GM23338 (cell line): ENCODE results near the gene EFCC1. TPM values are rescaled to one million over a fixed set of nuclear protein-coding genes. Genes with fewer than 3 reads are reported as not detected.

Source experiments
- ATAC-seq: fragments of 200-7000 bp; cut with Tn5 transposase; 3 replicates; pipeline ENCODE4 v1.9.1; 2020
- DNase-seq: peaks from one replicate; pipeline ENCODE4 v3.0.0-alpha.2; 2015; ENCODE audit warnings: low spot score
- H2AFZ ChIP-seq: fragments of 200-600 bp; sonication (generic); 2 replicates; pipeline ENCODE4 v1.8.0; 2016; ENCODE audit warnings: antibody characterized with exemption, mild to moderate bottlenecking, moderate library complexity
- H3F3A ChIP-seq: fragments of 200-600 bp; sonication (generic); replicated peaks from 2 replicates; pipeline ENCODE4 v1.8.0; 2017; ENCODE audit warnings: antibody characterized with exemption, mixed run types, low read depth
- H3K27ac ChIP-seq: fragments of 200-600 bp; sonication (generic); 2 replicates; pipeline ENCODE4 v1.6.1; 2016; ENCODE audit warnings: low read depth
- H3K27me3 ChIP-seq: fragments of 200-600 bp; sonication (generic); 2 replicates; pipeline ENCODE4 v1.8.0; 2016; ENCODE audit warnings: mild to moderate bottlenecking, mixed run types, moderate library complexity; ENCODE audit not compliant: insufficient read depth
- H3K36me3 ChIP-seq: fragments of 200-600 bp; sonication (generic); 2 replicates; pipeline ENCODE4 v1.8.0; 2016; ENCODE audit warnings: mild to moderate bottlenecking; ENCODE audit not compliant: insufficient read depth
- H3K4me1 ChIP-seq: fragments of 200-600 bp; sonication (generic); 2 replicates; pipeline ENCODE4 v1.8.0; 2016; ENCODE audit warnings: mild to moderate bottlenecking, moderate library complexity; ENCODE audit not compliant: insufficient read depth
- H3K4me2 ChIP-seq: fragments of 200-600 bp; sonication (generic); 2 replicates; pipeline ENCODE4 v1.7.1; 2017; ENCODE audit warnings: mixed run types
- H3K4me3 ChIP-seq: fragments of 200-600 bp; sonication (generic); 2 replicates; pipeline ENCODE4 v1.6.1; 2016; ENCODE audit warnings: mixed run types
- H3K79me2 ChIP-seq: fragments of 200-600 bp; sonication (generic); replicated peaks from 2 replicates; pipeline ENCODE4 v1.8.0; 2017; ENCODE audit warnings: mild to moderate bottlenecking; ENCODE audit not compliant: insufficient read depth
- H3K9me2 ChIP-seq: fragments of 200-600 bp; sonication (generic); 2 replicates; pipeline ENCODE4 v1.8.0; 2017; ENCODE audit not compliant: insufficient read depth
- H4K20me1 ChIP-seq: fragments of 200-600 bp; sonication (generic); replicated peaks from 2 replicates; pipeline ENCODE4 v1.8.0; 2017; ENCODE audit warnings: mild to moderate bottlenecking; ENCODE audit not compliant: insufficient read depth
- H3K27ac Mint-ChIP-seq: 2 replicates; pipeline ENCODE4 v1.8.0; 2020; ENCODE audit warnings: inconsistent platforms, mild to moderate bottlenecking, moderate library complexity, mixed read lengths
- H3K27me3 Mint-ChIP-seq: 3 replicates; pipeline ENCODE4 v1.8.0; 2022; ENCODE audit warnings: low read depth, mild to moderate bottlenecking, moderate library complexity, mixed read lengths, inconsistent platforms; ENCODE audit not compliant: insufficient read depth, poor library complexity
- H3K36me3 Mint-ChIP-seq: 3 replicates; pipeline ENCODE4 v1.8.0; 2021; ENCODE audit warnings: low read depth, mild to moderate bottlenecking, inconsistent platforms, moderate library complexity, mixed read lengths
- H3K4me1 Mint-ChIP-seq: 3 replicates; pipeline ENCODE4 v1.8.0; 2020; ENCODE audit warnings: mild to moderate bottlenecking, inconsistent platforms, mixed read lengths
- H3K4me3 Mint-ChIP-seq: 3 replicates; pipeline ENCODE4 v1.8.0; 2021; ENCODE audit warnings: moderate library complexity, mild to moderate bottlenecking, inconsistent platforms, mixed read lengths
- H3K9me3 Mint-ChIP-seq: 3 replicates; pipeline ENCODE4 v1.8.0; 2020; ENCODE audit warnings: moderate library complexity, mild to moderate bottlenecking, inconsistent platforms, mixed read lengths
- CREB1 ChIP-seq: fragments of 250-450 bp; sonication (Bioruptor Pico); IDR thresholded peaks from 2 replicates; pipeline ENCODE4 v1.5.0; 2020; ENCODE audit warnings: low read depth, mild to moderate bottlenecking, moderate library complexity
- CTCF ChIP-seq, 2 experiments: fragments of 200-600 bp in 1 of 2; sonication (generic) in 1 of 2; conservative IDR thresholded peaks; 2 replicates each; pipeline versions ENCODE4 v1.5.1 to v1.6.1; 2016 to 2017; ENCODE audit warnings: antibody characterized with exemption in 2 of 2, low read depth in 2 of 2, mild to moderate bottlenecking in 2 of 2, moderate library complexity in 1 of 2
- EZH2 ChIP-seq: fragments of 200-600 bp; sonication (generic); IDR thresholded peaks from one replicate; pipeline ENCODE4 v1.8.0; 2017; ENCODE audit warnings: antibody characterized with exemption, mild to moderate bottlenecking, low read depth; ENCODE audit not compliant: unreplicated experiment
- JUNB ChIP-seq: IDR thresholded peaks from one replicate; pipeline ENCODE4 v1.6.1; 2016; ENCODE audit warnings: antibody characterized with exemption; ENCODE audit not compliant: unreplicated experiment
- POLR2AphosphoS5 ChIP-seq: IDR thresholded peaks from 2 replicates; pipeline ENCODE4 v1.6.1; 2016; ENCODE audit warnings: antibody characterized with exemption, low read depth
- ZNF331 ChIP-seq: fragments of 250-450 bp; sonication (Bioruptor Pico); IDR thresholded peaks from 2 replicates; pipeline ENCODE4 v1.5.0; 2020; ENCODE audit warnings: low read depth, mild to moderate bottlenecking, moderate library complexity
- polyA plus RNA-seq: library from polyadenylated mRNA; unstranded; fragments of >200 nt; fragmentation: Nextera tagmentation; extraction: Ambion mirVana; gene quantifications from 2 replicates; pipeline ENCODE4 v1.2.1, GENCODE V29; 2016
- total RNA-seq: library from RNA; depleted of rRNA; stranded (reverse); fragments of >200 nt; shearing (Covaris generic); gene quantifications from 2 replicates; pipeline ENCODE4 v1.2.3, GENCODE V29; 2014
- TF ChIP-seq, protein P1 (sequence below): IDR thresholded peaks from 2 replicates; pipeline ENCODE4 v1.6.1; 2016; ENCODE audit warnings: antibody characterized with exemption
- TF ChIP-seq, protein P2 (sequence below): IDR thresholded peaks from one replicate; pipeline ENCODE4 v1.6.1; 2018; ENCODE audit warnings: antibody characterized with exemption; ENCODE audit not compliant: unreplicated experiment

The EFCC1 gene
- total and polyA plus RNA-seq, 2 experiments from 2014 or later, result not detected

GRCh38 chr3:129056451-129057173 lies 55.5 kb downstream of the EFCC1 start (continued):
- TF ChIP-seq CTCF (conservative IDR thresholded peaks at IDR 0.05; ENCODE audit: low read depth in 2 of 2) (no peak), JUNB (no peak), POLR2AphosphoS5 (no peak), EZH2 (no peak)

DNA sequence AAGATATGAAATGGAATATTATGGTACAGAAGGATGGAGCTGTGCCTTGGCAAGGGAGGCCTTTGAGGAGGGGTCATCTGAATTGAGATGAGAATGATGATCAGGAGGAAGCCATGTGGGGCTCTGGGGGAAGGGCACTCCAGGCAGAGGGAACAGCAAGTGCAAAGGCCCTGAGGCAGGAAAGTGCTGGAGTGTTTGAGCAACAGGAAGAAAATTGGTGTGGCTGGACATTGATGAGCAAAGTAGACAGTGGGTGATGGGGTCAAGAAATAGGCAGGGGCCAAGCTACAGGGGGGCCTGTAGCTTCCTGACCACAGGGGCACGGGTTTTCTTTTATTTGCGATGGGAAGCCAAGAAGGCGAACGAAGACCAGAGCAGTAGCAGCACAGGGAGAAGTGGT lies 56.1 kb downstream of the EFCC1 start:
- H3K4me1 Mint-ChIP-seq, result peaks cover 4% of the 10 kb centered on the region
- no peak overlapping the region for H3K4me3 Mint-ChIP-seq
- Histone ChIP-seq H3K27me3 (no peaks in the 10 kb centered on the region), H3K4me2 (no peak overlapping the region), H3K36me3 (no peaks in the 10 kb centered on the region), H3K27ac (no peak overlapping the region), H3F3A (no peaks in the 10 kb centered on the region), H3K4me3 (no peak overlapping the region), H2AFZ (no peak overlapping the region), H3K9me2 (no peaks in the 10 kb centered on the region), H3K4me1 (no peaks in the 10 kb centered on the region), H3K79me2 (no peaks in the 10 kb centered on the region), H4K20me1 (no peaks in the 10 kb centered on the region)
- no peaks in the 10 kb centered on the region for H3K9me3 Mint-ChIP-seq
- no peaks in the 10 kb centered on the region; the same call in 2 of the 3 replicates for H3K36me3 Mint-ChIP-seq
- H3K27me3 Mint-ChIP-seq, result no peaks in the 10 kb centered on the region
- ATAC-seq (no peak), DNase-seq (no peak)
- TF ChIP-seq CREB1 (no peak), ZNF331 (CRISPR knock-in tag) (no peak), POLR2AphosphoS5 (no peak)
- TF ChIP-seq, protein P1, sequence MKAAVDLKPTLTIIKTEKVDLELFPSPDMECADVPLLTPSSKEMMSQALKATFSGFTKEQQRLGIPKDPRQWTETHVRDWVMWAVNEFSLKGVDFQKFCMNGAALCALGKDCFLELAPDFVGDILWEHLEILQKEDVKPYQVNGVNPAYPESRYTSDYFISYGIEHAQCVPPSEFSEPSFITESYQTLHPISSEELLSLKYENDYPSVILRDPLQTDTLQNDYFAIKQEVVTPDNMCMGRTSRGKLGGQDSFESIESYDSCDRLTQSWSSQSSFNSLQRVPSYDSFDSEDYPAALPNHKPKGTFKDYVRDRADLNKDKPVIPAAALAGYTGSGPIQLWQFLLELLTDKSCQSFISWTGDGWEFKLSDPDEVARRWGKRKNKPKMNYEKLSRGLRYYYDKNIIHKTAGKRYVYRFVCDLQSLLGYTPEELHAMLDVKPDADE, result no peak
- no peak overlapping the region for H3K27ac Mint-ChIP-seq

DNA sequence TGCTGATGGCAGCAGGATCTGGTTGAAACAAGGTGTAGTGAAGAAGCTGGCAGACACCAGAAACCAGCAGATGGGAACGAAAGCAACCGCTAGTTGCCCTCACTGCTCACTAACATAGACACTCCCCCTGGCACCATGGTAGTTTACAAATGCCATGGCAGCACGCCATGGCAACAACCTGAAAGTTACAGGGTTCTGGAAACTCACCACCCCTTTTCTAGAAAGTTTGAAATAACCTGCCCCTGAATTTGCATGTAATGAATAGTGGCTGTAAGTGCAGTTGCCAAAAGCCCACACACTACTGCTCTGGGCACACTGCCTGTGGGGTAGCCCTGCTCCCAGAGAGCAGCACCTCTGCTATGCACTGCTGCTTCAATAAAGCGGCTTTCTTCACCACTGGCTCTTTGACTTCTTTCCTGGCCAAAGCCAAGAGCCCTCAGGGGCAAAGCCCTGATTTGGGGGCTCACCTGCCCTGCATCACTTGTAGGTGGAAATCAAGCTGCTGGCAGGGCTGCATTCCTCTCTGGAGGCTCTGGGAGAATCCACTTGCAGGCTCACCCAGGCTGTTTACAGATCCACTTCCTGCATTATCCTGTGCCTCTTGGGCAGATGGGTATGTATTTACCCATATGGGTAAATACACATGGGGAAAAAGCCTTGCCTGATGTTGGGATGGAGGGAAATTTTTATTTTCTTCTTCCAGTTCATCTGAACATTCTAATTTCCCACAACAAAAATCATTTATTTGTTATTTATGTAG lies 57.5 kb downstream of the EFCC1 start:
- Mint-ChIP-seq H3K27ac (no peak overlapping the region), H3K27me3 (peaks cover 3% of the 10 kb centered on the region), H3K4me3 (no peak overlapping the region), H3K4me1 (peaks cover 5% of the 10 kb centered on the region), H3K36me3 (no peaks in the 10 kb centered on the region; the same call in 2 of the 3 replicates), H3K9me3 (no peaks in the 10 kb centered on the region)
- no peaks in the 10 kb centered on the region for H3K4me1 ChIP-seq
- H3K27ac ChIP-seq, result no peak overlapping the region
- no peaks in the 10 kb centered on the region for H3F3A ChIP-seq
- TF ChIP-seq CTCF (conservative IDR thresholded peaks at IDR 0.05; ENCODE audit: low read depth in 2 of 2), result no peak
- TF ChIP-seq, protein P2, sequence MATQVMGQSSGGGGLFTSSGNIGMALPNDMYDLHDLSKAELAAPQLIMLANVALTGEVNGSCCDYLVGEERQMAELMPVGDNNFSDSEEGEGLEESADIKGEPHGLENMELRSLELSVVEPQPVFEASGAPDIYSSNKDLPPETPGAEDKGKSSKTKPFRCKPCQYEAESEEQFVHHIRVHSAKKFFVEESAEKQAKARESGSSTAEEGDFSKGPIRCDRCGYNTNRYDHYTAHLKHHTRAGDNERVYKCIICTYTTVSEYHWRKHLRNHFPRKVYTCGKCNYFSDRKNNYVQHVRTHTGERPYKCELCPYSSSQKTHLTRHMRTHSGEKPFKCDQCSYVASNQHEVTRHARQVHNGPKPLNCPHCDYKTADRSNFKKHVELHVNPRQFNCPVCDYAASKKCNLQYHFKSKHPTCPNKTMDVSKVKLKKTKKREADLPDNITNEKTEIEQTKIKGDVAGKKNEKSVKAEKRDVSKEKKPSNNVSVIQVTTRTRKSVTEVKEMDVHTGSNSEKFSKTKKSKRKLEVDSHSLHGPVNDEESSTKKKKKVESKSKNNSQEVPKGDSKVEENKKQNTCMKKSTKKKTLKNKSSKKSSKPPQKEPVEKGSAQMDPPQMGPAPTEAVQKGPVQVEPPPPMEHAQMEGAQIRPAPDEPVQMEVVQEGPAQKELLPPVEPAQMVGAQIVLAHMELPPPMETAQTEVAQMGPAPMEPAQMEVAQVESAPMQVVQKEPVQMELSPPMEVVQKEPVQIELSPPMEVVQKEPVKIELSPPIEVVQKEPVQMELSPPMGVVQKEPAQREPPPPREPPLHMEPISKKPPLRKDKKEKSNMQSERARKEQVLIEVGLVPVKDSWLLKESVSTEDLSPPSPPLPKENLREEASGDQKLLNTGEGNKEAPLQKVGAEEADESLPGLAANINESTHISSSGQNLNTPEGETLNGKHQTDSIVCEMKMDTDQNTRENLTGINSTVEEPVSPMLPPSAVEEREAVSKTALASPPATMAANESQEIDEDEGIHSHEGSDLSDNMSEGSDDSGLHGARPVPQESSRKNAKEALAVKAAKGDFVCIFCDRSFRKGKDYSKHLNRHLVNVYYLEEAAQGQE, result no peak
- H3K4me2 ChIP-seq, result no peak overlapping the region
- H3K36me3 ChIP-seq, result no peaks in the 10 kb centered on the region
- peak; percentile 24 for DNase-seq
- H3K27me3 ChIP-seq, result no peaks in the 10 kb centered on the region
- H3K4me3 ChIP-seq, result no peak overlapping the region
- ATAC-seq, result no peak; the same call in 2 of the 3 replicates
- H2AFZ ChIP-seq, result no peak overlapping the region
- H4K20me1 ChIP-seq, result no peaks in the 10 kb centered on the region
- no peaks in the 10 kb centered on the region for H3K9me2 ChIP-seq
- no peaks in the 10 kb centered on the region for H3K79me2 ChIP-seq
